Measurements from ENCODE around the gene ZBP1. TPM values are rescaled to one million over a fixed set of nuclear protein-coding genes. Genes with fewer than 3 reads are reported as not detected.

ZBP1 gene
- total RNA-seq, 1 experiment from 2014 or later = 2.9 TPM

GRCh38 chr20:57568088-57568896 lies 51.9 kb downstream of the ZBP1 start:
- H3K9me2 ChIP-seq (replicated peaks; ENCODE audit: insufficient read depth, low read length) = no peaks in the 10 kb centered on the region
- no peaks in the 10 kb centered on the region for H3K36me3 ChIP-seq (ENCODE audit: insufficient read depth, low read length)
- H3K79me2 ChIP-seq (ENCODE audit: low read length) = no peaks in the 10 kb centered on the region
- DNase-seq = no peak
- no peak overlapping the region for H3K4me3 ChIP-seq (ENCODE audit: low read length)
- H4K20me1 ChIP-seq (ENCODE audit: insufficient read depth, low read depth, low read length) = no peaks in the 10 kb centered on the region
- H2AFZ ChIP-seq (ENCODE audit: low read length) = no peak overlapping the region
- no peak overlapping the region for H3K9ac ChIP-seq (ENCODE audit: low read length)
- no peak overlapping the region for H3K4me2 ChIP-seq (ENCODE audit: low read depth, low read length, poor library complexity, severe bottlenecking)
- no peaks in the 10 kb centered on the region for H3K27me3 ChIP-seq (ENCODE audit: low read length)
- no peaks in the 10 kb centered on the region for H3K9me3 ChIP-seq (ENCODE audit: low read length)
- no peak overlapping the region for H3K27ac ChIP-seq (ENCODE audit: low read length)
- peaks cover 7% of the 10 kb centered on the region for H3K4me1 ChIP-seq (ENCODE audit: low read length)

- no peak overlapping the region for H3K9ac ChIP-seq (ENCODE audit: low read length)
- no peak overlapping the region for H2AFZ ChIP-seq (ENCODE audit: low read length)
- H3K27me3 ChIP-seq (ENCODE audit: low read length) = no peaks in the 10 kb centered on the region
- no peaks in the 10 kb centered on the region for H4K20me1 ChIP-seq (ENCODE audit: insufficient read depth, low read depth, low read length)
- H3K79me2 ChIP-seq (ENCODE audit: low read length) = no peaks in the 10 kb centered on the region
- no peaks in the 10 kb centered on the region for H3K36me3 ChIP-seq (ENCODE audit: insufficient read depth, low read length)
- H3K27ac ChIP-seq (ENCODE audit: low read length) = no peak overlapping the region
- H3K4me3 ChIP-seq (ENCODE audit: low read length) = no peak overlapping the region
- H3K9me3 ChIP-seq (ENCODE audit: low read length) = no peaks in the 10 kb centered on the region
- peaks cover under 1% of the 10 kb centered on the region for H3K4me1 ChIP-seq (ENCODE audit: low read length)
- DNase-seq = no peak
- no peak overlapping the region for H3K4me2 ChIP-seq (ENCODE audit: low read depth, low read length, poor library complexity, severe bottlenecking)
- no peaks in the 10 kb centered on the region for H3K9me2 ChIP-seq (replicated peaks; ENCODE audit: insufficient read depth, low read length)
Observed at GRCh38 chr20:57567471-57568079, 52.7 kb downstream of the ZBP1 start.

GRCh38 chr20:57566803-57567459 lies 53.3 kb downstream of the ZBP1 start:
- Histone ChIP-seq H4K20me1 (ENCODE audit: insufficient read depth, low read depth, low read length) (no peaks in the 10 kb centered on the region), H3K27ac (ENCODE audit: low read length) (no peak overlapping the region), H3K36me3 (ENCODE audit: insufficient read depth, low read length) (no peaks in the 10 kb centered on the region), H2AFZ (ENCODE audit: low read length) (no peak overlapping the region), H3K4me3 (ENCODE audit: low read length) (no peak overlapping the region), H3K4me1 (ENCODE audit: low read length) (no peaks in the 10 kb centered on the region), H3K9me3 (ENCODE audit: low read length) (no peaks in the 10 kb centered on the region), H3K4me2 (ENCODE audit: low read depth, low read length, poor library complexity, severe bottlenecking) (no peak overlapping the region), H3K9me2 (replicated peaks; ENCODE audit: insufficient read depth, low read length) (no peaks in the 10 kb centered on the region), H3K9ac (ENCODE audit: low read length) (no peak overlapping the region), H3K79me2 (ENCODE audit: low read length) (no peaks in the 10 kb centered on the region), H3K27me3 (ENCODE audit: low read length) (no peaks in the 10 kb centered on the region)
- DNase-seq = no peak

GRCh38 chr20:57566399-57566798 lies 53.8 kb downstream of the ZBP1 start:
- Histone ChIP-seq H3K9me2 (replicated peaks; ENCODE audit: insufficient read depth, low read length) (no peaks in the 10 kb centered on the region), H3K4me2 (ENCODE audit: low read depth, low read length, poor library complexity, severe bottlenecking) (no peak overlapping the region), H3K9ac (ENCODE audit: low read length) (no peak overlapping the region), H3K4me1 (ENCODE audit: low read length) (no peaks in the 10 kb centered on the region), H3K79me2 (ENCODE audit: low read length) (no peaks in the 10 kb centered on the region), H3K27ac (ENCODE audit: low read length) (no peak overlapping the region), H2AFZ (ENCODE audit: low read length) (no peak overlapping the region), H3K27me3 (ENCODE audit: low read length) (no peaks in the 10 kb centered on the region), H4K20me1 (ENCODE audit: insufficient read depth, low read depth, low read length) (no peaks in the 10 kb centered on the region), H3K9me3 (ENCODE audit: low read length) (no peaks in the 10 kb centered on the region), H3K4me3 (ENCODE audit: low read length) (no peak overlapping the region), H3K36me3 (ENCODE audit: insufficient read depth, low read length) (no peaks in the 10 kb centered on the region)
- DNase-seq = no peak

- no peak overlapping the region for H2AFZ ChIP-seq (ENCODE audit: low read length)
- no peaks in the 10 kb centered on the region for H3K9me3 ChIP-seq (ENCODE audit: low read length)
- H3K27ac ChIP-seq (ENCODE audit: low read length) = no peak overlapping the region
- no peak overlapping the region for H3K9ac ChIP-seq (ENCODE audit: low read length)
- H3K4me2 ChIP-seq (ENCODE audit: low read depth, low read length, poor library complexity, severe bottlenecking) = no peak overlapping the region
- DNase-seq = no peak
- no peaks in the 10 kb centered on the region for H3K36me3 ChIP-seq (ENCODE audit: insufficient read depth, low read length)
- no peaks in the 10 kb centered on the region for H3K9me2 ChIP-seq (replicated peaks; ENCODE audit: insufficient read depth, low read length)
- no peaks in the 10 kb centered on the region for H3K27me3 ChIP-seq (ENCODE audit: low read length)
- no peaks in the 10 kb centered on the region for H3K4me1 ChIP-seq (ENCODE audit: low read length)
- H3K79me2 ChIP-seq (ENCODE audit: low read length) = no peaks in the 10 kb centered on the region
- H4K20me1 ChIP-seq (ENCODE audit: insufficient read depth, low read depth, low read length) = no peaks in the 10 kb centered on the region
- H3K4me3 ChIP-seq (ENCODE audit: low read length) = no peak overlapping the region
Observed at GRCh38 chr20:57564951-57565642, 55.1 kb downstream of the ZBP1 start.

GRCh38 chr20:57564180-57564802 lies 55.9 kb downstream of the ZBP1 start:
- H3K9ac ChIP-seq (ENCODE audit: low read length) = no peak overlapping the region
- H3K4me2 ChIP-seq (ENCODE audit: low read depth, low read length, poor library complexity, severe bottlenecking) = no peak overlapping the region
- no peak overlapping the region for H3K27ac ChIP-seq (ENCODE audit: low read length)
- no peak overlapping the region for H2AFZ ChIP-seq (ENCODE audit: low read length)
- H3K27me3 ChIP-seq (ENCODE audit: low read length) = no peaks in the 10 kb centered on the region
- H3K4me1 ChIP-seq (ENCODE audit: low read length) = no peaks in the 10 kb centered on the region
- no peaks in the 10 kb centered on the region; the same call in 1 of the 2 replicates for H4K20me1 ChIP-seq (ENCODE audit: insufficient read depth, low read depth, low read length)
- H3K4me3 ChIP-seq (ENCODE audit: low read length) = no peak overlapping the region
- H3K36me3 ChIP-seq (ENCODE audit: insufficient read depth, low read length) = no peaks in the 10 kb centered on the region
- no peak for DNase-seq
- no peaks in the 10 kb centered on the region for H3K9me3 ChIP-seq (ENCODE audit: low read length)
- H3K79me2 ChIP-seq (ENCODE audit: low read length) = no peaks in the 10 kb centered on the region
- H3K9me2 ChIP-seq (replicated peaks; ENCODE audit: insufficient read depth, low read length) = no peaks in the 10 kb centered on the region

- Histone ChIP-seq H3K9me3 (ENCODE audit: low read length) (no peaks in the 10 kb centered on the region), H4K20me1 (ENCODE audit: insufficient read depth, low read depth, low read length) (no peaks in the 10 kb centered on the region; the same call in 1 of the 2 replicates), H3K9me2 (replicated peaks; ENCODE audit: insufficient read depth, low read length) (no peaks in the 10 kb centered on the region), H3K9ac (ENCODE audit: low read length) (no peak overlapping the region), H3K4me3 (ENCODE audit: low read length) (no peak overlapping the region), H3K4me1 (ENCODE audit: low read length) (no peaks in the 10 kb centered on the region), H3K4me2 (ENCODE audit: low read depth, low read length, poor library complexity, severe bottlenecking) (no peak overlapping the region), H3K27me3 (ENCODE audit: low read length) (no peaks in the 10 kb centered on the region), H3K36me3 (ENCODE audit: insufficient read depth, low read length) (no peaks in the 10 kb centered on the region), H3K27ac (ENCODE audit: low read length) (no peak overlapping the region), H2AFZ (ENCODE audit: low read length) (no peak overlapping the region), H3K79me2 (ENCODE audit: low read length) (no peaks in the 10 kb centered on the region)
- no peak for DNase-seq
Observed at GRCh38 chr20:57563522-57563921, 56.7 kb downstream of the ZBP1 start.
